ENCODE results near the gene MEMO1. TPM values are rescaled to one million over a fixed set of nuclear protein-coding genes. Genes with fewer than 3 reads are reported as not detected.
A peak's percentile ranks its signal among the peaks of the same experiment; 100 is the strongest.
"Not testable (repeated sequence)": the region's sequence is repeated elsewhere in the genome, so short reads cannot be mapped to it uniquely, and the experiment has no call there.

Gene MEMO1
- total and polyA plus RNA-seq, 8 donors: 33.0 to 47.3 (median 38.1) TPM

DNA sequence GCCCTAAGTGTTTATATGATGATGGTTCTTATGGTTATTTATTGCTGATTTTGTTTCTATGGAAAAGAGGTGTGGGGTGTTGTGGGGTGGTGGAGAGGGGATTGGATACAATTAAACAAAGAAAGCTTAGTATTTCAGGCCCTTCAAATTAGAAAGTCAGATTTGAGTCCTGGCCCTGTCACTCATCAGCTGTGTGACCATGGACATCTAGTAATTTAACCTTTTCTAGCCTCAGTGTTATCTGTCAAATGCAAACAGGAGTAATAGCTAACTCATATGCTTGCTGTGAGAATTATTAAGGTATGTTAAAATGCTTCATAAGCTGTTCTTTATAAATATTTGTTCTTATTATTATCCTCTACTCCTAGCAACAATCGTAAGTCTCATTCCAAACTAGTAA, 2.1 kb upstream of the MEMO1 start:
- intact Hi-C loops (cut with DNase I): no loop called here
- Histone ChIP-seq H3K27ac (no peak overlapping the region), H3K4me3 (no peak overlapping the region), H3K4me1 (peaks cover 3 to 23% of the 10 kb centered on the region in 2 donors), H3K36me3 (peaks cover 0 to 2% of the 10 kb centered on the region in 2 donors), H3K9me3 (no peaks in the 10 kb centered on the region), H3K27me3 (no peaks in the 10 kb centered on the region)
- no peak for DNase-seq
- no peak for ATAC-seq
- TF ChIP-seq, protein P1, sequence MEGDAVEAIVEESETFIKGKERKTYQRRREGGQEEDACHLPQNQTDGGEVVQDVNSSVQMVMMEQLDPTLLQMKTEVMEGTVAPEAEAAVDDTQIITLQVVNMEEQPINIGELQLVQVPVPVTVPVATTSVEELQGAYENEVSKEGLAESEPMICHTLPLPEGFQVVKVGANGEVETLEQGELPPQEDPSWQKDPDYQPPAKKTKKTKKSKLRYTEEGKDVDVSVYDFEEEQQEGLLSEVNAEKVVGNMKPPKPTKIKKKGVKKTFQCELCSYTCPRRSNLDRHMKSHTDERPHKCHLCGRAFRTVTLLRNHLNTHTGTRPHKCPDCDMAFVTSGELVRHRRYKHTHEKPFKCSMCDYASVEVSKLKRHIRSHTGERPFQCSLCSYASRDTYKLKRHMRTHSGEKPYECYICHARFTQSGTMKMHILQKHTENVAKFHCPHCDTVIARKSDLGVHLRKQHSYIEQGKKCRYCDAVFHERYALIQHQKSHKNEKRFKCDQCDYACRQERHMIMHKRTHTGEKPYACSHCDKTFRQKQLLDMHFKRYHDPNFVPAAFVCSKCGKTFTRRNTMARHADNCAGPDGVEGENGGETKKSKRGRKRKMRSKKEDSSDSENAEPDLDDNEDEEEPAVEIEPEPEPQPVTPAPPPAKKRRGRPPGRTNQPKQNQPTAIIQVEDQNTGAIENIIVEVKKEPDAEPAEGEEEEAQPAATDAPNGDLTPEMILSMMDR (IDR thresholded peaks at IDR 0.05): no peak

DNA sequence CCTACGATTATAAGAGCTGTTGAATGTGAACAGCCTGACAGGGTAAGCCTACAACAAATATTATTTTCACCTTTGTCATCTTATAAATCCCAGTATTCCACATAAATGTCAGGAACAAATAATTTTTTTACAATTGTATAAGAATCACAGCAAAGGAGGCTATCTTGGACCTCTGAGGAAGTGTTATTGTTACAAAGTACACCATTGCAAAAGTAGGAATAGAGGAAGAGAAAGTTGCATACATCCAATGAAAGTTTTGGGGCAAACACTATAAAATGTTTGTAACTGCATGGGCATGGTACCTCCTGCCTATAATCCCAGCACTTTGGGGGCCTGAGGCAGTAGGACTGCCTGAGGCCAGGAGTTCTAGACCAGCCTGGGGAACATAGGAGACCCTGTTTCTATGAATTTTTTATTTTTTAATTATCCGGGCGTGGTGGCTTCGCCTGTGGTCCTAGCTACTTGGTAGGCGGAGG, 715 bp upstream of the MEMO1 start:
- ATAC-seq: no peak
- H3K27ac ChIP-seq: peak overlapping the region; percentile 96 to 98
- intact Hi-C loops (cut with DNase I): no loop called here

DNA sequence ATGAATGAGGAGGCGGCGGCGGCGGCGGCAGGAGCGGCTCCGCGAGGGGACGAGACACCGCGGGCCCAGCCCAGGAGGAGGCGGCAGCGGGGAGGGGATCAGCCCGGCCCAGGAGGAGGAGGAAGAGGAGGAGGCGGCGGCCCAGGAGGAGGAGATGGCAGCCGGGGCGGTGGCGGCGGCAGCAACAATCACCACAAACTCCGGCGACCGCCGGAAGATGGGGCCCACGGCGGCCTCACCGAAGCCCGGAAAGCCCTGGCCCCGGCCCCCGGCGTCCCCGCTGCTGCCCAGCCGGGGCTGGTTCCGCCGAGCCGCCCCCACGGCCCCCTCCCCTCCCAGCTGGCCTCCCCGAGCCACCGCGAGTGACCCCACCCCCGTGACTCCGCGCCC, 533 bp downstream of the MEMO1 start:
- Histone ChIP-seq H3K4me3 (peak overlapping the region; percentile 67 to 88), H3K27ac (peak overlapping the region; percentile 96 to 98), H3K4me1 (peaks cover 3 to 43% of the 10 kb centered on the region in 2 donors)
- H3K9me3 ChIP-seq; H3K27me3 ChIP-seq; H3K36me3 ChIP-seq; intact Hi-C loops (cut with DNase I): not testable (repeated sequence)
- peak in 3 of 4 donors; percentile 54 to 90 (median 67) for DNase-seq
- peak; percentile 83 for ATAC-seq

More for the DNA sequence above, 715 bp upstream of the MEMO1 start:
- TF ChIP-seq, protein P1 (IDR thresholded peaks at IDR 0.05): no peak
- H3K4me1 ChIP-seq: peaks cover 3 to 36% of the 10 kb centered on the region in 2 donors
- peak overlapping the region; percentile 67 to 88 for H3K4me3 ChIP-seq
- no peaks in the 10 kb centered on the region for H3K36me3 ChIP-seq
- H3K9me3 ChIP-seq: no peaks in the 10 kb centered on the region
- H3K27me3 ChIP-seq: no peaks in the 10 kb centered on the region
- DNase-seq: no peak

DNA sequence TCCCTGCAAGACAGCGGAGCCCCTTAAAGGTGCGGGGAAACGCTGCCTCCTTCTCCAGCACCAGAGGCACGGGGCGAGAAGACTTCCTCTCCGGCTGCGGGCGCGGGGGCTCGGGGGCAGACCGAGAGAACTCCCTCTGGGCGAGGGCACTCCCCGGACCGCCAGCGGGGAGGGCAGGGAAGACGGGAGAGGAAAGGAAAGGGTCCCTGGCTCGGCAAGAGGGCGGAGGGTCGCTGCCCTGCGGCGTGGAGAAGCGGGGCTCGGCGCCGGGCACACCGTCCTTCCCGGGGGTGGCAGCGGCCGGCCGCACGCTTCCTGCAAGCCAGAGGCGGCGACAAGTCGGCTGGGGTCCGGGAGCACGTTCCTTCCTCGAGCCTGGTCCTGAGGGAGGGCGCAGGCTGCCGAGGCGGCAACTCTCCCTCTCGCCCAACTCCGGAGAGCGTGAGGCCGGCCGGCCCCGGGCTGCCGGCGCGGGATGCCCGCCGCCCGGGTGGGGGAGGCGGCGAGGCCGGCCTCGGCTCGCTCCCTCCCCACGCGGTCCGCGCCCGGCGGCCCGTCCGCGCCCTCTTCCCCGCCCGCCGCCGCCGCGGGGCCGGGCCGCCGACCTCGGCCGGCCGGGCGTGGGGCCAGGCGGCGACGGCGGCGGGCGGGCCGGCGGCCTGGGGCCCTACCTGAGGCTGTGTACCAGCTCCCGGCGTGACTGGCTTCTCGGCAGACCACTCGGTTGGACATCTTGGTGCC, 1.1 kb downstream of the MEMO1 start:
- Histone ChIP-seq H3K27me3 (no peaks in the 10 kb centered on the region), H3K4me1 (peaks cover 3 to 47% of the 10 kb centered on the region in 2 donors), H3K4me3 (peak overlapping the region; percentile 88), H3K36me3 (no peaks in the 10 kb centered on the region), H3K9me3 (no peaks in the 10 kb centered on the region), H3K27ac (peak overlapping the region; percentile 96 to 98)
- TF ChIP-seq, protein P1 (IDR thresholded peaks at IDR 0.05): no peak
- intact Hi-C loops (cut with DNase I): no loop called here
- ATAC-seq (peak; percentile 2), DNase-seq (peak; percentile 20 to 92 (median 41))

DNA sequence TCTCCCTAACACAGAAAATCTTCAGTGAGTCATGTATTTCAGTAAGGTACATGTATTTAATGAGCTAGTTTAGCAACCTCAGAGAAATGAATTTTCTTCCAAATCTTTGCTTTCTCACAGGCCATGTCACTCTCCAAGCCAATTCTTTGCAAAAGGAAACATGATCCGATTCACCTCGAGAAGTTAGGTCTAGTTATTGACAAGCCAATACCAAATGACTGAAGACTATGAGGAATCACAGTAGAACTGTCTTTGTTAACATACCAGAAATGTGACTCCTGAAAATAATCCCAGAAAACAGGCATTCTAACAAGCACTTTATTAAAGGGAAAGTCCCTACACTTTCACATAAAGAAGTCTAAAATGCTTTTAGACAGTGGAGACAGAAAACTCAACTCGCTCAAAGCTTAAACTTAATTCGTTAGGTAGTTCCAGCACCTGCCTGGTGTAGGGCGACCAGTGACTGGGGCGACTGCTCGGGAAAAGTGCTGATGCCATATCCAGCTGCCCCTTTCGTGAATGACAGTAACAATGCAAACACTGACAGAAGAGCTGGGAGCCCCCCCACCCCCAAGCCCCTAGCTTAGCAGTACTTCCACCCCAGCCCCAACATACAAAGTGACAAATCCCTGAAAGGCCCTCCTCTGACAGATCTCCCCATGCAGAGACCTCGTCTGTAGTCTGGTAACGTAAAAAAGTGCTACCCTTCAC, 1.8 kb downstream of the MEMO1 start:
- peak overlapping the region; percentile 80 to 98 for H3K27ac ChIP-seq
- H3K9me3 ChIP-seq: no peaks in the 10 kb centered on the region
- H3K4me1 ChIP-seq: peaks cover 3 to 50% of the 10 kb centered on the region in 2 donors
- peak in 1 of 4 donors; percentile 7 for DNase-seq
- ATAC-seq: no peak
- TF ChIP-seq, protein P1 (IDR thresholded peaks at IDR 0.05): no peak
- no peaks in the 10 kb centered on the region for H3K36me3 ChIP-seq
- intact Hi-C loops (cut with DNase I): no loop called here
- H3K27me3 ChIP-seq: no peaks in the 10 kb centered on the region
- H3K4me3 ChIP-seq: peak overlapping the region; percentile 88
